ENCODE measurements around the gene PTOV1. TPM values are rescaled to one million over a fixed set of nuclear protein-coding genes. Genes with fewer than 3 reads are reported as not detected.

The PTOV1 gene
- total and polyA plus RNA-seq, 10 of the 15 experiments (the other 5 are each of a cell fraction or from before 2014, with no cell fraction given): 3.2 to 83.5 (median 22.3) TPM

GRCh38 chr19:49872245-49873128, 21.5 kb downstream of the PTOV1 start:
- in situ Hi-C loops (cut with MboI) (no loop called here), intact Hi-C loops (cut with micrococcal nuclease; ENCODE audit: unreplicated experiment) (loop anchor here (5.0 kb wide), 1 partner anchor 385 kb away; the partner anchor contains the start of gene RPL13A)
- Histone ChIP-seq H3K27me3 (replicated peaks in 1 of 2; ENCODE audit: control insufficient read depth in 2 of 2, insufficient read depth in 2 of 2, low read length in 1 of 2) (no peaks in the 10 kb centered on the region), H2AFZ (ENCODE audit: control insufficient read depth, low read depth, low read length) (no peak overlapping the region), H3K79me2 (ENCODE audit: control insufficient read depth, insufficient read depth, low read length) (peaks cover 21% of the 10 kb centered on the region), H3K4me1 (ENCODE audit: control insufficient read depth, insufficient read depth, low read length) (peaks cover 31% of the 10 kb centered on the region), H3K4me3 (no peak overlapping the region), H4K20me1 (ENCODE audit: control insufficient read depth, insufficient read depth) (no peaks in the 10 kb centered on the region), H3K36me3 (ENCODE audit: control insufficient read depth in 2 of 2, insufficient read depth in 2 of 2, low read length in 1 of 2) (no peaks in the 10 kb centered on the region; a peak in 1 of 4 replicates), H3K9ac (ENCODE audit: control insufficient read depth, insufficient read depth, low read length) (no peak overlapping the region), H3K27ac (ENCODE audit: control insufficient read depth, insufficient read depth) (0 out of 2 replicates have a peak overlapping the region, but pooled peaks have one; percentile 2), H3K9me3 (replicated peaks; ENCODE audit: control insufficient read depth, insufficient read depth, low read length) (no peaks in the 10 kb centered on the region), H3K4me2 (ENCODE audit: control insufficient read depth, insufficient read depth) (no peak overlapping the region; the same call in 1 of the 2 replicates)
- 84% methylated on average over 27 of the region's 27 CpGs for WGBS (ENCODE audit: insufficient coverage, insufficient replicate concordance, low lambda C conversion rate, missing lambda C conversion rate)
- CTCF ChIA-PET: no interaction called here
- POLR2A ChIA-PET: interaction anchor here (0.9 kb wide), 1 partner anchor 19 kb away, joined by 3 read pairs; no protein-coding TSS in a partner anchor
- no peak for DNase-seq (ENCODE audit: low read depth, low spot score)
- no TSS peak for BruUV-seq (replicated peaks)
- SMC1A ChIA-PET (ENCODE audit: uncharacterized antibody, unreplicated experiment): no interaction called here
- no peak for ATAC-seq
- RAD21 ChIA-PET (ENCODE audit: unreplicated experiment): no interaction called here
- no peak for FAIRE-seq
- TF ChIP-seq REST (IDR thresholded peaks at IDR 0.05; ENCODE audit: low read depth, low read length): no peak
- TF ChIP-seq CHD4 (IDR thresholded peaks at IDR 0.05): no peak
- no peak for TF ChIP-seq NKRF (conservative IDR thresholded peaks at IDR 0.05)
- TF ChIP-seq ZBED1 (IDR thresholded peaks at IDR 0.05; ENCODE audit: borderline replicate concordance): no peak
- no peak for TF ChIP-seq BCL11A (IDR thresholded peaks at IDR 0.05; ENCODE audit: low read depth, low read length)
- TF ChIP-seq ATF2 (IDR thresholded peaks at IDR 0.05; ENCODE audit: low read length): no peak
- TF ChIP-seq PKNOX1 (IDR thresholded peaks at IDR 0.05): no peak
- TF ChIP-seq JUNB (IDR thresholded peaks at IDR 0.05): no peak
- TF ChIP-seq, protein P1, sequence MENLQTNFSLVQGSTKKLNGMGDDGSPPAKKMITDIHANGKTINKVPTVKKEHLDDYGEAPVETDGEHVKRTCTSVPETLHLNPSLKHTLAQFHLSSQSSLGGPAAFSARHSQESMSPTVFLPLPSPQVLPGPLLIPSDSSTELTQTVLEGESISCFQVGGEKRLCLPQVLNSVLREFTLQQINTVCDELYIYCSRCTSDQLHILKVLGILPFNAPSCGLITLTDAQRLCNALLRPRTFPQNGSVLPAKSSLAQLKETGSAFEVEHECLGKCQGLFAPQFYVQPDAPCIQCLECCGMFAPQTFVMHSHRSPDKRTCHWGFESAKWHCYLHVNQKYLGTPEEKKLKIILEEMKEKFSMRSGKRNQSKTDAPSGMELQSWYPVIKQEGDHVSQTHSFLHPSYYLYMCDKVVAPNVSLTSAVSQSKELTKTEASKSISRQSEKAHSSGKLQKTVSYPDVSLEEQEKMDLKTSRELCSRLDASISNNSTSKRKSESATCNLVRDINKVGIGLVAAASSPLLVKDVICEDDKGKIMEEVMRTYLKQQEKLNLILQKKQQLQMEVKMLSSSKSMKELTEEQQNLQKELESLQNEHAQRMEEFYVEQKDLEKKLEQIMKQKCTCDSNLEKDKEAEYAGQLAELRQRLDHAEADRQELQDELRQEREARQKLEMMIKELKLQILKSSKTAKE (IDR thresholded peaks at IDR 0.05; ENCODE audit: low read depth, poor library complexity, severe bottlenecking): no peak
- no peak for TF ChIP-seq RCOR1 (conservative IDR thresholded peaks at IDR 0.05; ENCODE audit: low read depth, low read length)
- no peak for TF ChIP-seq BMI1 (IDR thresholded peaks at IDR 0.05; ENCODE audit: borderline replicate concordance)

Measured in GM12878 (cell line).